HepG2 (cell line): ENCODE results near the gene TRIM34. TPM values are rescaled to one million over a fixed set of nuclear protein-coding genes. Genes with fewer than 3 reads are reported as not detected.

Source experiments
- ATAC-seq: fragments of 200-7000 bp; cut with Tn5 transposase; 3 replicates; pipeline ENCODE4 v1.9.1; 2020; ENCODE audit warnings: mild to moderate bottlenecking, moderate library complexity
- BruUV-seq: library from RNA; stranded (reverse); fragments of 400-500 nt; replicated peaks from 2 replicates; lab custom pipeline; 2021; lab: Mats Ljungman, UMichigan
- CTCF ChIA-PET: fragments of 300-600 bp; formaldehyde crosslinking; extraction: SDS; loops from one replicate; lab custom pipeline; 2021; ENCODE audit warnings: low total read pairs, inconsistent platforms, low intra/inter-chr PET ratio; lab: Yijun Ruan, JAX
- POLR2A ChIA-PET: fragments of 350-600 bp; sonication (Branson Sonifier 250); formaldehyde crosslinking; loops from one replicate; lab custom pipeline; 2020; ENCODE audit warnings: antibody characterized with exemption, inconsistent platforms; lab: Yijun Ruan, JAX
- DNase-seq: peaks from one replicate; pipeline ENCODE4 v3.0.0-alpha.2; 2015; ENCODE audit warnings: low spot score
- FAIRE-seq: peaks from 3 replicates; lab custom pipeline; 2011; peaks lifted over from hg19 to GRCh38; lab: Jason Lieb, UNC
- H2AFZ ChIP-seq: one replicate; pipeline ENCODE4 v1.6.1; 2011; ENCODE audit warnings: low read length, inconsistent platforms
- H3K27ac ChIP-seq: fragments of 300-600 bp; 3 replicates; pipeline ENCODE4 v1.8.0; 2011; ENCODE audit warnings: mixed run types, mild to moderate bottlenecking, mixed read lengths, low read length, inconsistent platforms; ENCODE audit not compliant: insufficient read depth; ENCODE audit errors: extremely low read length
- H3K27me3 ChIP-seq, 2 experiments: fragments of 200-600 bp in 1 of 2; 2 replicates in 1 of 2; 3 replicates in 1 of 2; pipeline versions ENCODE4 v1.6.0 to v1.8.0; 2011; ENCODE audit warnings: low read length in 2 of 2, mild to moderate bottlenecking in 2 of 2, moderate library complexity in 2 of 2, inconsistent platforms in 1 of 2; ENCODE audit not compliant: insufficient read depth in 2 of 2, control insufficient read depth in 1 of 2
- H3K36me3 ChIP-seq, 2 experiments: fragments of 200-600 bp in 1 of 2; replicated peaks in 1 of 2; 2 replicates in 1 of 2; 3 replicates in 1 of 2; pipeline versions ENCODE4 v1.5.1 to v1.8.0; 2011; ENCODE audit warnings: low read length in 2 of 2, inconsistent platforms in 1 of 2; ENCODE audit not compliant: insufficient read depth in 2 of 2, control insufficient read depth in 1 of 2
- H3K4me1 ChIP-seq: 2 replicates; pipeline ENCODE4 v1.5.1; 2012; ENCODE audit warnings: low read length, inconsistent platforms; ENCODE audit not compliant: insufficient read depth
- H3K4me2 ChIP-seq: 2 replicates; pipeline ENCODE4 v1.6.0; 2011; ENCODE audit warnings: low read depth, low read length, inconsistent platforms
- H3K4me3 ChIP-seq, 3 experiments: fragments of 200-600 bp in 1 of 3; sonication (generic), shearing (Covaris generic) in 1 of 3; replicated peaks in 1 of 3; 2 replicates each; pipeline ENCODE4 v1.5.1; 2011 to 2016; ENCODE audit warnings: low read length in 3 of 3, inconsistent platforms in 2 of 3, low read depth in 2 of 3, mild to moderate bottlenecking in 2 of 3, control low read depth in 1 of 3, mixed read lengths in 1 of 3; ENCODE audit not compliant: insufficient read depth in 1 of 3
- H3K79me2 ChIP-seq: one replicate; pipeline ENCODE4 v1.6.1; 2011; ENCODE audit warnings: low read length, inconsistent platforms; ENCODE audit not compliant: insufficient read depth
- H3K9ac ChIP-seq: 2 replicates; pipeline ENCODE4 v1.6.0; 2011; ENCODE audit warnings: mild to moderate bottlenecking, low read depth, low read length, inconsistent platforms; ENCODE audit not compliant: insufficient read depth
- H3K9me3 ChIP-seq: 2 replicates; pipeline ENCODE4 v1.5.1; 2012; ENCODE audit warnings: mild to moderate bottlenecking, low read length
- H4K20me1 ChIP-seq: 2 replicates; pipeline ENCODE4 v1.6.0; 2011; ENCODE audit warnings: inconsistent platforms, mild to moderate bottlenecking, low read length, moderate library complexity; ENCODE audit not compliant: insufficient read depth
- RARA ChIP-seq: IDR thresholded peaks from 2 replicates; pipeline ENCODE4 v1.6.1; 2016; ENCODE audit warnings: missing genetic modification reagents, missing compliant biosample characterization
- RFXANK ChIP-seq: IDR thresholded peaks from 2 replicates; pipeline ENCODE4 v1.6.1; 2016
- SKI ChIP-seq: fragments of 450-650 bp; IDR thresholded peaks from one replicate; pipeline ENCODE4 v1.6.1; 2018; ENCODE audit warnings: mild to moderate bottlenecking; ENCODE audit not compliant: partially characterized antibody
- ZFYVE20 ChIP-seq: sonication (generic); formaldehyde crosslinking; IDR thresholded peaks from 2 replicates; pipeline ENCODE4 v1.8.0; 2023; ENCODE audit warnings: low read depth, mild to moderate bottlenecking, moderate library complexity, missing genetic modification reagents, borderline replicate concordance
- WGBS: methylation state at CpG from one replicate; pipeline ENCODE4 v1.1.6; 2017; ENCODE audit warnings: low lambda C conversion rate; 5-methylcytosine and 5-hydroxymethylcytosine counted together
- in situ Hi-C: cut with HindIII; loops from 2 replicates; pipeline ENCODE4 v1.10.0; 2017; ENCODE audit warnings: low pct_unique_long_range_greater_than_20kb; ENCODE audit not compliant: extremely low pct_ligation_motif_present
- intact Hi-C: fragments of 100-400 bp; cut with micrococcal nuclease; formaldehyde crosslinking; loops from one replicate; pipeline ENCODE4 v1.10.0; 2022; ENCODE audit not compliant: unreplicated experiment
- polyA plus RNA-seq, 8 experiments: library from polyadenylated mRNA; depleted of rRNA in 3 of 8; stranded (reverse) in 7 of 8; unstranded in 1 of 8; fragments of >200 nt; fragmentation: Illumina TruSeq in 4 of 8; extraction: Trizol in 4 of 8; gene quantifications; 2 replicates each; pipeline versions ENCODE4 v1.2.1 to v1.2.3, GENCODE V29; 2011 to 2016; ENCODE audit warnings: low read depth in 4 of 8, missing spikeins in 1 of 8, mixed read lengths in 1 of 8; ENCODE audit not compliant: insufficient read depth in 1 of 8
- total RNA-seq, 5 experiments: library from RNA; depleted of rRNA; stranded (reverse); fragments of >200 nt; fragmentation: Illumina TruSeq; extraction: Trizol; gene quantifications; 2 replicates each; pipeline ENCODE4 v1.2.3, GENCODE V29; 2016; ENCODE audit warnings: low read depth in 1 of 5
- TF ChIP-seq, protein P1 (sequence below): sonication (generic); formaldehyde crosslinking; IDR thresholded peaks from 2 replicates; pipeline ENCODE4 v1.5.0; 2020; ENCODE audit warnings: mild to moderate bottlenecking, missing genetic modification reagents, borderline replicate concordance
- TF ChIP-seq, protein P2 (sequence below): sonication (generic); formaldehyde crosslinking; conservative IDR thresholded peaks from 2 replicates; pipeline ENCODE4 v1.4.0; 2020; ENCODE audit warnings: missing genetic modification reagents
- TF ChIP-seq, protein P3 (sequence below): sonication (generic); formaldehyde crosslinking; IDR thresholded peaks from 2 replicates; pipeline ENCODE4 v1.5.1; 2020; ENCODE audit warnings: missing genetic modification reagents, mild to moderate bottlenecking, borderline replicate concordance

TRIM34 gene
- total and polyA plus RNA-seq, 2 of the 13 experiments (the other 11 are each of a cell fraction or from before 2014, with no cell fraction given) = 0.13 to 0.42 TPM

GRCh38 chr11:5684646-5685362 is 60.0 kb downstream of the TRIM34 start, which contains the start of gene TRIM5:
TRIM5 (minus strand) TSS chr11:5685074; CDS start chr11:5680177, 4,897 bp downstream.
- H3K27ac ChIP-seq = peak within 1 kb of the TSS; percentile 86
- peak within 1 kb of the TSS; percentile 69 for H3K9ac ChIP-seq
- H3K79me2 ChIP-seq = no peaks in the 10 kb centered on the region
- ATAC-seq = peak; percentile 99
- peak; percentile 94 for FAIRE-seq
- no peaks in the 10 kb centered on the region for H3K4me1 ChIP-seq
- H4K20me1 ChIP-seq = no peaks in the 10 kb centered on the region
- in situ Hi-C loops = loop anchor here (10.0 kb wide), 1 partner anchor 120 kb away; the partner anchor contains the start of gene OR52N2
- peak within 1 kb of the TSS; percentile 55 to 70 (median 65) for H3K4me3 ChIP-seq
- no peaks in the 10 kb centered on the region; a peak in 2 of 5 replicates for H3K36me3 ChIP-seq
- peak; percentile 92 for DNase-seq
- peak within 1 kb of the TSS; percentile 94 for H3K4me2 ChIP-seq
- no peaks in the 10 kb centered on the region for H3K9me3 ChIP-seq
- no TSS peak for BruUV-seq
- ChIA-PET POLR2A (interaction anchor here (0.7 to 1.8 kb wide), 3 partner anchors 26 to 85 kb away, joined by 3 to 6 read pairs (median 3); no protein-coding TSS in a partner anchor), CTCF (interaction anchor here (1.8 kb wide), 1 partner anchor 124 kb away, joined by 9 read pairs; the partner anchor contains the start of gene OR52N2)
- intact Hi-C loops = loop anchor here (1.0 kb wide), 1 partner anchor 123 kb away; the partner anchor contains the start of gene OR52N2
- 1% methylated on average over 13 of the region's 13 CpGs for WGBS
- H3K27me3 ChIP-seq = no peaks in the 10 kb centered on the region
- peak within 1 kb of the TSS; percentile 86 for H2AFZ ChIP-seq
- TF ChIP-seq, protein P1, sequence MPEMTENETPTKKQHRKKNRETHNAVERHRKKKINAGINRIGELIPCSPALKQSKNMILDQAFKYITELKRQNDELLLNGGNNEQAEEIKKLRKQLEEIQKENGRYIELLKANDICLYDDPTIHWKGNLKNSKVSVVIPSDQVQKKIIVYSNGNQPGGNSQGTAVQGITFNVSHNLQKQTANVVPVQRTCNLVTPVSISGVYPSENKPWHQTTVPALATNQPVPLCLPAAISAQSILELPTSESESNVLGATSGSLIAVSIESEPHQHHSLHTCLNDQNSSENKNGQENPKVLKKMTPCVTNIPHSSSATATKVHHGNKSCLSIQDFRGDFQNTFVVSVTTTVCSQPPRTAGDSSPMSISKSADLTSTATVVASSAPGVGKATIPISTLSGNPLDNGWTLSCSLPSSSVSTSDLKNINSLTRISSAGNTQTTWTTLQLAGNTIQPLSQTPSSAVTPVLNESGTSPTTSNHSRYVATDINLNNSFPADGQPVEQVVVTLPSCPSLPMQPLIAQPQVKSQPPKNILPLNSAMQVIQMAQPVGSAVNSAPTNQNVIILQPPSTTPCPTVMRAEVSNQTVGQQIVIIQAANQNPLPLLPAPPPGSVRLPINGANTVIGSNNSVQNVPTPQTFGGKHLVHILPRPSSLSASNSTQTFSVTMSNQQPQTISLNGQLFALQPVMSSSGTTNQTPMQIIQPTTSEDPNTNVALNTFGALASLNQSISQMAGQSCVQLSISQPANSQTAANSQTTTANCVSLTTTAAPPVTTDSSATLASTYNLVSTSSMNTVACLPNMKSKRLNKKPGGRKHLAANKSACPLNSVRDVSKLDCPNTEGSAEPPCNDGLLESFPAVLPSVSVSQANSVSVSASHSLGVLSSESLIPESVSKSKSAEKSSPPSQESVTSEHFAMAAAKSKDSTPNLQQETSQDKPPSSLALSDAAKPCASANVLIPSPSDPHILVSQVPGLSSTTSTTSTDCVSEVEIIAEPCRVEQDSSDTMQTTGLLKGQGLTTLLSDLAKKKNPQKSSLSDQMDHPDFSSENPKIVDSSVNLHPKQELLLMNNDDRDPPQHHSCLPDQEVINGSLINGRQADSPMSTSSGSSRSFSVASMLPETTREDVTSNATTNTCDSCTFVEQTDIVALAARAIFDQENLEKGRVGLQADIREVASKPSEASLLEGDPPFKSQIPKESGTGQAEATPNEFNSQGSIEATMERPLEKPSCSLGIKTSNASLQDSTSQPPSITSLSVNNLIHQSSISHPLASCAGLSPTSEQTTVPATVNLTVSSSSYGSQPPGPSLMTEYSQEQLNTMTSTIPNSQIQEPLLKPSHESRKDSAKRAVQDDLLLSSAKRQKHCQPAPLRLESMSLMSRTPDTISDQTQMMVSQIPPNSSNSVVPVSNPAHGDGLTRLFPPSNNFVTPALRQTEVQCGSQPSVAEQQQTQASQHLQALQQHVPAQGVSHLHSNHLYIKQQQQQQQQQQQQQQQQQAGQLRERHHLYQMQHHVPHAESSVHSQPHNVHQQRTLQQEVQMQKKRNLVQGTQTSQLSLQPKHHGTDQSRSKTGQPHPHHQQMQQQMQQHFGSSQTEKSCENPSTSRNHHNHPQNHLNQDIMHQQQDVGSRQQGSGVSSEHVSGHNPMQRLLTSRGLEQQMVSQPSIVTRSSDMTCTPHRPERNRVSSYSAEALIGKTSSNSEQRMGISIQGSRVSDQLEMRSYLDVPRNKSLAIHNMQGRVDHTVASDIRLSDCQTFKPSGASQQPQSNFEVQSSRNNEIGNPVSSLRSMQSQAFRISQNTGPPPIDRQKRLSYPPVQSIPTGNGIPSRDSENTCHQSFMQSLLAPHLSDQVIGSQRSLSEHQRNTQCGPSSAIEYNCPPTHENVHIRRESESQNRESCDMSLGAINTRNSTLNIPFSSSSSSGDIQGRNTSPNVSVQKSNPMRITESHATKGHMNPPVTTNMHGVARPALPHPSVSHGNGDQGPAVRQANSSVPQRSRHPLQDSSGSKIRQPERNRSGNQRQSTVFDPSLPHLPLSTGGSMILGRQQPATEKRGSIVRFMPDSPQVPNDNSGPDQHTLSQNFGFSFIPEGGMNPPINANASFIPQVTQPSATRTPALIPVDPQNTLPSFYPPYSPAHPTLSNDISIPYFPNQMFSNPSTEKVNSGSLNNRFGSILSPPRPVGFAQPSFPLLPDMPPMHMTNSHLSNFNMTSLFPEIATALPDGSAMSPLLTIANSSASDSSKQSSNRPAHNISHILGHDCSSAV (CRISPR knock-in tag) = no peak
- TF ChIP-seq, protein P2, sequence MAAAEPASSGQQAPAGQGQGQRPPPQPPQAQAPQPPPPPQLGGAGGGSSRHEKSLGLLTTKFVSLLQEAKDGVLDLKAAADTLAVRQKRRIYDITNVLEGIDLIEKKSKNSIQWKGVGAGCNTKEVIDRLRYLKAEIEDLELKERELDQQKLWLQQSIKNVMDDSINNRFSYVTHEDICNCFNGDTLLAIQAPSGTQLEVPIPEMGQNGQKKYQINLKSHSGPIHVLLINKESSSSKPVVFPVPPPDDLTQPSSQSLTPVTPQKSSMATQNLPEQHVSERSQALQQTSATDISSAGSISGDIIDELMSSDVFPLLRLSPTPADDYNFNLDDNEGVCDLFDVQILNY = no peak
- TF ChIP-seq SKI (peak; percentile 39), RFXANK (CRISPR knock-in tag) (no peak), ZFYVE20 (CRISPR knock-in tag) (no peak), RARA (no peak)
- TF ChIP-seq, protein P3, sequence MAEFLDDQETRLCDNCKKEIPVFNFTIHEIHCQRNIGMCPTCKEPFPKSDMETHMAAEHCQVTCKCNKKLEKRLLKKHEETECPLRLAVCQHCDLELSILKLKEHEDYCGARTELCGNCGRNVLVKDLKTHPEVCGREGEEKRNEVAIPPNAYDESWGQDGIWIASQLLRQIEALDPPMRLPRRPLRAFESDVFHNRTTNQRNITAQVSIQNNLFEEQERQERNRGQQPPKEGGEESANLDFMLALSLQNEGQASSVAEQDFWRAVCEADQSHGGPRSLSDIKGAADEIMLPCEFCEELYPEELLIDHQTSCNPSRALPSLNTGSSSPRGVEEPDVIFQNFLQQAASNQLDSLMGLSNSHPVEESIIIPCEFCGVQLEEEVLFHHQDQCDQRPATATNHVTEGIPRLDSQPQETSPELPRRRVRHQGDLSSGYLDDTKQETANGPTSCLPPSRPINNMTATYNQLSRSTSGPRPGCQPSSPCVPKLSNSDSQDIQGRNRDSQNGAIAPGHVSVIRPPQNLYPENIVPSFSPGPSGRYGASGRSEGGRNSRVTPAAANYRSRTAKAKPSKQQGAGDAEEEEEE (CRISPR knock-in tag) = no peak
